ENCODE measurements around the gene EAF2.

GRCh38 chr3:121869736-121870135, 34.7 kb downstream of the EAF2 start:
- no peak for TF ChIP-seq POLR2A (IDR thresholded peaks at IDR 0.05; ENCODE audit: borderline replicate concordance, extremely low read depth, insufficient read depth, insufficient read length)
- TF ChIP-seq MAX (IDR thresholded peaks at IDR 0.05), result no peak
- no peak for TF ChIP-seq CTCF (IDR thresholded peaks at IDR 0.05 in 2 of 3, conservative IDR thresholded peaks at IDR 0.05 in 1 of 3; ENCODE audit: borderline replicate concordance in 1 of 3, insufficient read depth in 1 of 3, low read depth in 2 of 3, low read length in 2 of 3)
- TF ChIP-seq ATF3 (IDR thresholded peaks at IDR 0.05), result no peak
- no peak for TF ChIP-seq CEBPB (IDR thresholded peaks at IDR 0.05; ENCODE audit: low read depth)
- no peak for TF ChIP-seq SRF (IDR thresholded peaks at IDR 0.05; ENCODE audit: low read depth)
- TF ChIP-seq TCF7L2 (IDR thresholded peaks at IDR 0.05; ENCODE audit: borderline replicate concordance, extremely low read depth, insufficient read depth, insufficient read length), result no peak
- TF ChIP-seq EZH2phosphoT487 (IDR thresholded peaks at IDR 0.05; ENCODE audit: borderline replicate concordance), result no peak
- TF ChIP-seq EZH2 (IDR thresholded peaks at IDR 0.05), result no peak
- no peak for TF ChIP-seq REST (IDR thresholded peaks at IDR 0.05; ENCODE audit: low read depth)
